CD4-positive, alpha-beta T cell treated with Interleukin-17A for 4 hours (primary cell): ENCODE measurements around the gene LAMB2.

Experiments used
- DNase-seq: peaks from one replicate; pipeline ENCODE4 v3.0.0-alpha.2; 2020; ENCODE audit warnings: mixed read lengths

The LAMB2 gene

GRCh38 chr3:49161197-49161596 is 28.3 kb upstream of the LAMB2 start:
- no peak for DNase-seq

- no peak for DNase-seq
These were observed 25.9 kb upstream of the LAMB2 start for GRCh38 chr3:49158792-49159191.

- DNase-seq, result peak; percentile 71
These were observed 25.4 kb upstream of the LAMB2 start for GRCh38 chr3:49158103-49158709.

DNA sequence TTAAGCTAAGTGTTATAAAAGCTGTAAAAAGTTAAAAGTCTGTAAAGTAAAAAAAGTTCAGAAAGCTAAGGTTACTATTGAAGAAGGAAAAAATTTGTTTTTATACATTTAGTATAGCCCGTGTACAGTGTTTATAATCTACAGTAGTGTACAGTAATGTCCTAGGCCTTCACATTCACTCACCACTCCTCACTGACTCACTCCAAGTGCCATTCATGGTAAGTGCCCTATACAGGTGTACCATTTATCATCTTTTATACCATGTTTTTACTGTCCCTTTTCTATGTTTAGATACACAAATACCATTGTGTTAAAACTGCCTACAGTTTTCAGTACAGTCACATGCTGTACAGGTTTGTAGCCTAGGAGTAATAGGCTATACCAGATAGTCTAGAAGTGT is 24.4 kb upstream of the LAMB2 start:
- DNase-seq, result no peak

- no peak for DNase-seq
These were observed 20.6 kb upstream of the LAMB2 start for GRCh38 chr3:49153349-49153912.

GRCh38 chr3:49151610-49152009 is 18.8 kb upstream of the LAMB2 start:
- no peak for DNase-seq

DNA sequence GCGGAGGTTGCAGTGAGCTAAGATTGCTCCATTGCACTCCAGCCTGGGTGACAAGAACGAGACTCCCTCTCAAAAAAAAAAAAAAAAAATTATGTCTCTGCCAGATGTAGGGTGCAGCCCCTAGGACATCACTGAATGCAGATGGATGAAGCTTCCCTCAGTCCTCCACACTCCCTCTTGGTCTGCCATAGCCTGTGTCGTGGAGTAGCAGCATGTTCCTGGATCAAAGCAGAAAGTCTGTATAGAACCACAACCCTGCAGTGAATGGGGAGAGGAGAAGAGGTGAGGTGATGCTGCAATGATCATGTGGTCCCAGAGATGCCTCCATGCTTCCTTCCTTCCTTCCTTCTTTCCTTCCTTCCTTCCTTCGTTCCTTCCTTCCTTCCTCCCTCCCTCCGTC is 15.3 kb upstream of the LAMB2 start:
- DNase-seq, result no peak

- no peak for DNase-seq
These were observed 7.2 kb upstream of the LAMB2 start for GRCh38 chr3:49140080-49140479.

DNA sequence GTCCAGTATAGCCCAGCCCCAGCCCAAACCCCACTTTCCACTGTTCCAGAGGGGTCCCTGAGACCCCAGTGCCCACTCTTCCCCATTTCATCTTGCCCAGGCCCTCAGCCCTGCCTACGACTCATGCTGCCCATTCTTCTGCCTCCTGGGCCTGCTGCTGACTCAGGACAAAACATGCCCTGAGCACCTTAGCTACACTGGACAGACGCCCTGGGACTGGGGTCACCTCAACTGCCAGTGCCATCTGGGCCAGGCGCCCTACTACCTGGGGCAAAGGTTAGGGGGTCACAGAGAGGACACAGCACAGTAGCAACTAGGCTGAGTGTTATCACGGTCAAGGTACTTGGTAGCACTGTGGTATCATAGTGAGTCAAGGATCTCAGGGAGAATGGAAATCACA is 2.6 kb upstream of the LAMB2 start:
- DNase-seq, result no peak

- no peak for DNase-seq
These were observed 1.8 kb upstream of the LAMB2 start for GRCh38 chr3:49134471-49135265.

GRCh38 chr3:49133226-49133951 is 539 bp upstream of the LAMB2 start:
- DNase-seq, result no peak

GRCh38 chr3:49132073-49132436 is 795 bp downstream of the LAMB2 start:
- DNase-seq, result no peak

- DNase-seq, result no peak
These were observed 1.3 kb downstream of the LAMB2 start for GRCh38 chr3:49131576-49131975.

DNA sequence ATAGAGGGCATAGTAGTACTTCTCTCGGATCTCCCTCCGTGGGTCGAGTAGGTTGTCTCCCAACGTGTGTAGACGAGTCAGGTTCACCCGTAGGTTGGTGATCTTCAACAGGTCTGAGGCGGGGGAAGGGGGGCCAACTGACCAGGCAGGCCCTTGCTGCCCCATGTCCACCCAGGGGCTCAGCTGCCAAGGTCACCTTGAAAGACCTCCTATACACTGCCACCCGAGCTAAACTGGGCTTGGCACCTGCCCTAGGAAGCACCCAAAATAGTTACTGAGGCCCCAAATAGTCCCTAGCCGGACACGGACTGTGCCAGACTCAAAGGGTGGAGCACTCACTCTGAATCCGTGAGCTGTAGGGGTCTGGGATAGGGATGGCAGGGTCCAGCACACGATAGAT is 1.8 kb downstream of the LAMB2 start:
- DNase-seq, result no peak

GRCh38 chr3:49124991-49125670 is 7.7 kb downstream of the LAMB2 start:
- no peak for DNase-seq

DNA sequence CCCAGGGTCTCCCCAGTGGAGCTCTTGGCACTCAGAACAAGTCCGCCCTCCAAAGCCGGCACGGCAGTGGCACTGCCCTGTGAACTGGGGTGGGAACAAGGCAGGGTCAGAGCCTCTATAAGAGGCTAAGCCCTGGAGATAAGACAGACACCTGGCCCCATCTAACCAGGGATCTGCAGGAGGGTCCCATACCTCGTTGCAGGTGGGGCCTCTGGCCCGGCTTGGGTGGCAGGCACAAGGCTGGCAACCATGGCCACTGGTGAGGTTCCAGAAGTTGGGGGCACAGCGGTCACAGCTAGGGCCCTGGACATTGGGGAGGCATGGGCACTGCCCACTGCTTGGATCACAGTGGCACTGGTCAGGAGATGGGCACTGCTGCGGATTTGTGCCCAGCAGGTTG is 8.6 kb downstream of the LAMB2 start:
- DNase-seq, result no peak

GRCh38 chr3:49123687-49124086 is 9.2 kb downstream of the LAMB2 start:
- no peak for DNase-seq

- DNase-seq, result no peak
These were observed 9.8 kb downstream of the LAMB2 start for GRCh38 chr3:49122886-49123545.

- no peak for DNase-seq
These were observed 10.4 kb downstream of the LAMB2 start for GRCh38 chr3:49122451-49122850.

- no peak for DNase-seq
These were observed 10.8 kb downstream of the LAMB2 start for GRCh38 chr3:49122022-49122421.

DNA sequence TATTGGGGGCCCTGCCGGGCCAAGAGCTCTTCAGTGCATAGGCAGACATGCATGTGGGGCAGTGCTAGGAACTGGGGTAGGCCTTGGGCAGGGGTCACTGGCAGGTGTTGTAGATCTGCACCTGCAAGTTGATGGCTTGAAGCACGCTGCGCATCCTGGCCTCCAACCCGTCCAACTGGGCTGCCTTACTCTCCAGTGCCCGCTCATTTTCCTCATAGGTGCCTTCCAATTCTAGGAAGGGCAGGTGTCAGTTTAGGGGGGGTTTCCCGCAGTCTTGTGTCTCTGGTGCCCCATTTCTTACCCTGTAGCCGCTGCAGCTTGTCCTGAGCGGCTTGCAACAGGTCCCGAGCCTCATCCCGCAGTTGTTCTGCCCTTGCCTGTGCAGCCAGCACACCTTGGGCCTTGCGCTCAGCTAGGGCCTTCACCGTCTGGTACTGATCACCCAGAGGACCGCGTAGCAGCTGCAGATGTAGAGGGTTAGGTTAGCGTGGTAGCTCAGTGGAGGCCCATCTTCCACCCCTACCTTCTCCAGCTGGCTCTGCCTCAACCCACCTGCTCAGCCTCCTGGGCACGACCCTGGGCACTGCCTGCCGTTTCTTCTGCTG is 11.6 kb downstream of the LAMB2 start:
- no peak for DNase-seq
